HG02571 (cell line): ENCODE measurements around the gene CEP57.

Experiments
- ATAC-seq: cut with Tn5 transposase; IDR thresholded peaks from one replicate; pipeline ENCODE4 v1.9.1; 2021; ENCODE audit warnings: mild to moderate bottlenecking, moderate library complexity; ENCODE audit not compliant: unreplicated experiment

The CEP57 gene

GRCh38 chr11:95790123-95790932, at the start of gene CEP57:
Gene CEP57 (plus strand): TSS chr11:95790498. CDS start chr11:95790699, 201 bp downstream.
- peak; percentile 68 for ATAC-seq

- no peak for ATAC-seq
These were observed 40.2 kb upstream of the CEP57 start for GRCh38 chr11:95750101-95750500.

GRCh38 chr11:95751515-95751914, 38.8 kb upstream of the CEP57 start:
- no peak for ATAC-seq

DNA sequence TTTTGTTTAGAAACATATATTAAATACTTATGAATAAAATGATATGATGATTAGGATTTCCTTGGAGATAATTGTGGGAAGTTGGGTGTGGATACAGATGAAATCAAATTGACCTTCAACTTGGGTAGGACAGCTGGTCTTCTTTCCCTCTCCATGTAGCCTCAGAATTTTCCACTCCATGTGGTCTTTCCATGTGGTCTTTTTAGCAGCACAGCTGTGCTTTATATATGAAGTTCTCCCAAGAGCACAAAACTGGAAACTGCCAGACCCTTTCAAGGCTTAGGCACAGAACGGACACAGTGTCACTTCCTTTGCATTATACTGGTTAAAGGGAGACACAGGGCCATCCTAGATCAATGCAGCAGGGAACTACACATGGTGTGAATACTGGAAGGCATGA, 29.4 kb upstream of the CEP57 start:
- no peak for ATAC-seq

DNA sequence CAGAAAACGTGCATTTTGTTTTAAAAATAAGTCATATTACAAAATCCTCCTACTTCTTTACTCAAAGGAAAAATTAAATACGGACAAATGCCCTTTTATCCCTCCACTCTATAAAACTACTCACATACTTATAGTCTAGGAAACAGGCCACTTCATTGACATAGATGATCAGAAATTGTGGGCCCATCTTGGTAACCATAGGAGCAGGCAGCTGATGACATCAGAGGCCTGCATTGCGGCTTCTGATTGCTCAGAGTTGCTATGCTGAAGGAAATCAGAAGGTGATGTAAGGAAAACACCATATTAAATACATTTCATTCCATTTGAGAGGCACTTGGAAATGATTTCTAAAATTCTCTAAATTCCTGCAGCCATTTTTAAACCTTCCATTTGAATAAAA, 27.8 kb upstream of the CEP57 start:
- no peak for ATAC-seq

DNA sequence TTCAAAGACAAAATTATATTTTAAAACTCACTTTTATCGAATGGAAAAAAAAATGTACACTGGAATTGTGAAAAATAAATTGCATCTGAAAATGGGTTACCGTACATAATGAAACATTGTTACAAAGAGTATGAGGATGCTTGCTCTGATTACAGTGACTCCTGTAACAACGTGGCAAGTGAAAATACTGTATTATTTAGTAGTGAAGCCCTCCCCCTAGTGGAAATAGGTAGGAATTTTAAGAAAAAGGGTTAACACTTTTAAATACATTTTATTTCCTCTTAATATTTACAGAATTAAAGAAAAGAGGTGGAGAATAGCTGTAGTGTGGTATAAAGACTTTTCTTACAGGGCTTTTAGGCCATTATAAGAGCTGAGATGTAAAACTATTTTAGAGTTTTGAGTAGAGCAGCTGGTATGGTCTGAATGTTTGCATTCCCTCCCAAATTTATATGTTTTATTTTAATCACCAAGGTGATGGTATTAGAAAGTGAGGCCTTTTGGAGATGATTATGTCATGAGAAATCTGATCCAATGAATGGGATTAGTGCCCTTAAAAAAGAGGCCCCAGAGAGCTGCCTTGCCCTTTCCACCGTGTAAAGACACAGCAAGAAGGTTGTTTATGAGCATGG, 25.9 kb upstream of the CEP57 start:
- ATAC-seq = peak; percentile 69

DNA sequence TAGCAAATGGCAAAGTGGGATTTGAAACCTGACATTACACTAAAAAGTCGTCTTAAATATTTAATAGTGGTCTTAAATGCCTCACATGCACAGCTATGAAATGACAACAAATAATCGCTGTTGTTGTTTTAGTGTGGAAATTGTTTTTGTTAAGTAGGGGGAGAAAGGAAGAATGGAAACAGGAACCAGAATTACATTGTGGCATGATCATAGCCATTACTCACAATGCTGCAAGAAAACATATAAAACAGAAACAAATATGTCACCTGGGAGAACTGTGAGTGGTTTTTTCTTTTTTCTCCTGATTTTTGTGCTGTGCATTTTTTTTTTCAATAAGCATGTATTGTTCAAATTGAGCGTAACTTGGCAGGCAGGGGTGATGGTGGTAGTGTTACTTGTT, 23.6 kb upstream of the CEP57 start:
- no peak for ATAC-seq

DNA sequence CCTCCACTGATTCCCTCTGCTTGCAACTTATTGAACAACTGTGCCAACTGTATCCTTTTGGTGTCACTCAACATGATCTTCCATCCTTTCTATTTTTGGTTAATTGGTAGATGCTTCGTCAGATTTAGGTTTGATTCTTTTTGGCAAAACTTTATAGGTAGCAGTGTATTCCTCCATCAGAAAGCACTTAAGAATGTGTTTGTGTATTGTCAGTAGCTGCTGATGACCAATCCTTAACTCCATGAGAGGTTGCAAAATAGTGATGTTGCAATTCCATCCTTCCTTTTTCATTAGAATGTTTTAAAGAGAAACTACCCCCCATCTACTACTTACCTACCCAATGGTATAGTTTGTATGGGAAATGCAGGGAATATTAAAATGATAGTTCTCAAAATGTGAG, 22.8 kb upstream of the CEP57 start:
- no peak for ATAC-seq

DNA sequence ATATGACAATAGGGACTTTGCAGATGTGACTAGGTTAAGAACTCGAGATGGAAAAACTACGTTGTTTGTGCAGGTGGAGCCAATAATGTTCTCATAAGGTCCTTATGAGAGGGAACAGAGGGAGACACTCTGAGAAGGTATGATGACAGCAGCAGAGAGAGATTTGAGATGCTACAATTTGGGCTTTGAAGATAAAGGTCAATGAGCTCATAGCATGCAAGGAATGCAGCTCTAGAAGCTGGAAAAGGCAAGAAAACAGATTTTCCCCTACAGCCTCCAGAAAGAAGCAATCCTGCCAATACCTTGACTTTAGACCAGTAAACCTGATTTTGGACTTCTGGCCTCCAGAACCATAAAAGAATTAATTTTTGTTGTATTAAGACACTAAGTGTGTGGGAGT, 21.8 kb upstream of the CEP57 start:
- ATAC-seq = no peak

DNA sequence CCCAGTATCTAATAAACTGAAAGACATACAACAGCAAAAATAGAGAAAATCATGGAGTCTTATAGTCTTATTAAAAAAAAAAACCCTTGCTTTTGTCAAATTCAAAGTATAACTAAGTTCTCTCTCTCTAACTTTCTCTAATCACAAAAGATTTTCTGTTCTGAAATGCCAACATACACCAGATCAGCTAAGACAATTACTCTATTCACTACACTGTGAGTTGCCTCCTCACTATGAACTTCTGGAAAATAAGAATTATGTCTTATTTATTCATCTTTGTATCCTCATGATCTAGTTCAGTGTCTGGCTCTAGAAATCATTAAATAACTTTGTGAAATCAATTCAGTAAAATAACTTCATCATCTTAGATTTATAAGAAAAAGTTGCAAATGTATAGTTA, 13.4 kb upstream of the CEP57 start:
- no peak for ATAC-seq

DNA sequence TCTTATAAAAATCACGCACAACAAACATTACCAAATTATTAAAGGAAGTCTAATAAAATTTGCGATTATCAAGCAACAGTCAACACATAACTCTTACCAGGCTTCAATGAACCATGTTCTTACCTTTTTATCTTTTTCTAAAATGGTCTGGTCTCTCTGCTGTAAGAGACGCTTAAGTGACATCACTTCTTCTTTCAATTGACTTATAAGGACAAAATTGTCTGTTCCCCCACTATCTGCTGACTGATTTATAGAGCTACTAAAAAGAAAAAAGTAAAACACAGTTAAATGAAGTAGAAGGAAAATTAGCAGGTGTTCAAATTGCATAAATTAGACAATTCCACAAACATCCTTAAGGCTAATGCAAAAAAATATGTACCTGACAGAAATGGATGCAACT, 11.6 kb upstream of the CEP57 start:
- no peak for ATAC-seq

- no peak for ATAC-seq
These were observed 9.8 kb upstream of the CEP57 start for GRCh38 chr11:95780544-95780943.

DNA sequence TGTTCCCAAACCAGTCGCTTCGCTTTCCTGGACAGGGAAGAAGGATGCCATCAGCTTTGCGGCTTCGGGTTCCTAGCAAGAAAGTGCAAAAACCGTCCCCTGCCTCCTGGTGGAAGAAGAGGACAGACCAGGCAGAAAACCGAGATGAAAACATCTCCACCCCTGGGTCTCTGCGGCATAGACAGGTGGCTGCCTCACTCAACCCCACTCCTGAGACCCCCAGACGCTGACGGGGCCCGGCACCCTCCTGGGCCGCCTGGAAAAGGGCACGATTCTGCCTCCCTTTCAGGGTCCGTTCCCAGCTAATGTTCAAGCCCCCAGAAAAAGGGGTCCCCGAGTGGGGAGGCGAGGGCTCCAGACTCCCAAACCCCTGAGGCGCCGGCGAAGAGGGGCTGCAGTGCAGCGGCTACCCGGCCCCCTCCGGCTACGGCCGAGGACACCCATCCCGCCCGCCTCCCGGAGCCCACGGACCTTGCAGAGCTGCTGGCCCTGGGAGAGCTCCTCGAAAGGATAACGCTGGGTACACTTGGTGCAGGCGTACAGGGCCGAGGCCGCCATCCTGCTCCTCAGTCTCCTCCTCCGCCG, 1.3 kb upstream of the CEP57 start:
- ATAC-seq = no peak

- ATAC-seq = peak; percentile 71
These were observed 684 bp upstream of the CEP57 start, which contains the start of gene FAM76B for GRCh38 chr11:95789506-95790122. Gene FAM76B (minus strand): TSS chr11:95789782. CDS start chr11:95789478, 304 bp downstream.

- no peak for ATAC-seq
These were observed 823 bp downstream of the CEP57 start for GRCh38 chr11:95790933-95791708.

GRCh38 chr11:95791709-95792033, 1.4 kb downstream of the CEP57 start:
- no peak for ATAC-seq

DNA sequence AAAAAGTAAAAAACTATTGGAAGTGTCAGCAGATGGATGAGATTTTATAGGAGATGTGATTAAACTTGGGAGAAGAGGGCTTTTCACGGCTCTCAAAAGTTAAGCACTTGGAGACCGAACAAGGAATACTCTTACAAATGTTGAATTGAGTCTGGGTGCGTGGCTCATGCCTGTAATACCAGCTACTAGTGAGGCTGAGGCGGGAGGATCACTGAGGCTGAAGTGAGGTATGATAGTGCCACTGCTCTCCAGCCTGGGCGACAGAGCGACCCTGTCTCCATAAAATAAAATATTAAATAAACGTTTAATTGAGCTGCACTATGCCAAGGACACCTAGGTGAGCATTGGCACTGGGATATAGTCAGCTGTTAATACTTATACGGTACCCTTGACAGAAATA, 1.9 kb downstream of the CEP57 start:
- ATAC-seq = no peak

DNA sequence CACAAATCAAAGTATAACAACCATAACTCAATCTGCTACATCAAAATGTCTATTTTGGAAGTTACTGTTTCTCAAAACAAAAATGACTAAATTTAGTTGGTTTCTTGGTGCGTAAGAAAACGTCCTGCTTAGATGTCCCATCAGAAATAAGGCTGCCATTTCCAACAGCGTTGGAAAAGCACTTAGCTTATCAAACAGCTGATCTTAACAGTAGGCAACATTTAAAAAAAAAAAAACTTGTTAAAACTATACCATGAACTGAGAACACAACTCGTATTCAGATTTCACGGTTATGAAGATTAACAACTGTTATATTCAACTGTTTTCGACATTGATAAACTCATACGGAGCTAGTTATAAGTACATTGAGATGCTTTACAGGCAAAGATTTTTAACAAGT, 2.4 kb downstream of the CEP57 start:
- ATAC-seq = no peak

- ATAC-seq = no peak
These were observed 2.8 kb downstream of the CEP57 start for GRCh38 chr11:95793116-95793515.

- no peak for ATAC-seq
These were observed 3.8 kb downstream of the CEP57 start for GRCh38 chr11:95794086-95794485.
